ENCODE results near the gene COCH. TPM values are rescaled to one million over a fixed set of nuclear protein-coding genes. Genes with fewer than 3 reads are reported as not detected.
A peak's percentile ranks its signal among the peaks of the same experiment; 100 is the strongest.

COCH gene
- total RNA-seq, 4 donors from 2014 or later, result 0.42 to 4.5 (median 3.0) TPM

DNA sequence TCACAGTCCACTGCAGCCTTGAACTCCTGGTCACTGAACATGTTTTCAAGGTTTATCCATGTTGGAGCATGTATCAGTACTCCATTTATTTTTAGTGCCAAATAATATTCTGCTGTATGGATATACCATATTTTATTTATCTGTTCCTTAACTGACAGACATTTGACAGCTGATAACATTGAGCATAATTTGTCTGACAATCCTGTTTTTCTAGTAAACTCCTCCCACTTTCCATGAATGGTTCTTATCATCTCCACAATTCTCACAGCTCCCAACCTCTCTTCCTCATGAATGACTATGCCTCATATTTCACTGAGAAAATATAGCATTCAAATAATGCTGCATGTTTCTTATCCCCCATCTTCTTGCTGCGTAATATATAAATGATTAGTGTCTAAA is 33.3 kb downstream of the COCH start:
- no peak overlapping the region for H3K27ac ChIP-seq (replicated peaks in 1 of 4)
- TF ChIP-seq, protein P1, sequence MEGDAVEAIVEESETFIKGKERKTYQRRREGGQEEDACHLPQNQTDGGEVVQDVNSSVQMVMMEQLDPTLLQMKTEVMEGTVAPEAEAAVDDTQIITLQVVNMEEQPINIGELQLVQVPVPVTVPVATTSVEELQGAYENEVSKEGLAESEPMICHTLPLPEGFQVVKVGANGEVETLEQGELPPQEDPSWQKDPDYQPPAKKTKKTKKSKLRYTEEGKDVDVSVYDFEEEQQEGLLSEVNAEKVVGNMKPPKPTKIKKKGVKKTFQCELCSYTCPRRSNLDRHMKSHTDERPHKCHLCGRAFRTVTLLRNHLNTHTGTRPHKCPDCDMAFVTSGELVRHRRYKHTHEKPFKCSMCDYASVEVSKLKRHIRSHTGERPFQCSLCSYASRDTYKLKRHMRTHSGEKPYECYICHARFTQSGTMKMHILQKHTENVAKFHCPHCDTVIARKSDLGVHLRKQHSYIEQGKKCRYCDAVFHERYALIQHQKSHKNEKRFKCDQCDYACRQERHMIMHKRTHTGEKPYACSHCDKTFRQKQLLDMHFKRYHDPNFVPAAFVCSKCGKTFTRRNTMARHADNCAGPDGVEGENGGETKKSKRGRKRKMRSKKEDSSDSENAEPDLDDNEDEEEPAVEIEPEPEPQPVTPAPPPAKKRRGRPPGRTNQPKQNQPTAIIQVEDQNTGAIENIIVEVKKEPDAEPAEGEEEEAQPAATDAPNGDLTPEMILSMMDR (IDR thresholded peaks at IDR 0.05), result no peak
- TF ChIP-seq POLR2A (IDR thresholded peaks at IDR 0.05; ENCODE audit: low read depth) (no peak), EP300 (IDR thresholded peaks at IDR 0.05) (no peak), POLR2AphosphoS5 (IDR thresholded peaks at IDR 0.05) (no peak)
- intact Hi-C loops (cut with DNase I), result no loop called here
- DNase-seq (ENCODE audit: extremely low spot score), result no peak
- 96% methylated on average over 1 of the region's 1 CpG for WGBS
- no peaks in the 10 kb centered on the region for H3K4me1 ChIP-seq
- H3K36me3 ChIP-seq, result peaks cover 7 to 70% (median 46%) of the 10 kb centered on the region in 4 donors
- H3K9me3 ChIP-seq, result no peaks in the 10 kb centered on the region
- no peaks in the 10 kb centered on the region for H3K27me3 ChIP-seq
- H3K4me3 ChIP-seq, result no peak overlapping the region

DNA sequence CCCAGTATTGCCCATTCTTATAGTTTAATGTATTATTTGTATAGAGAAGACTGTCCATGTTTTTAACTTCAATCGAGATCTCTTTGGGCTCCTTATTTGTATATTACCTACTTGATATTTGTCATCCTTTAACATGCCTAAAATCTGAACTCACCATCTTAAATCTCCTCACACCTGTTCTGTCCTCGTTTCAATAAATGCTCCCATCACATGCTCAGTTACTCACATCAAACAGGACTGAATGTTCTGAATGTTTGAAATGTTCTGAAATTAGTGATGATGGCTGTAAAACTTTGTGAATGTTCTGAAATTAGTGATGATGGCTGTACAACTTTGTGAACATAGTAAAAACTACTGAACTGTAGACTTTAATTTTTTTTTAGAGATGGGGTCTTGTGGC is 34.5 kb downstream of the COCH start:
- DNase-seq (ENCODE audit: extremely low spot score), result no peak
- Histone ChIP-seq H3K4me3 (no peak overlapping the region), H3K36me3 (peaks cover 7 to 68% (median 44%) of the 10 kb centered on the region in 4 donors), H3K27me3 (no peaks in the 10 kb centered on the region), H3K27ac (replicated peaks in 1 of 4) (no peak overlapping the region), H3K4me1 (peaks cover 0 to 6% (median 2%) of the 10 kb centered on the region in 4 donors), H3K9me3 (no peaks in the 10 kb centered on the region)
- 94% methylated on average over 2 of the region's 2 CpGs for WGBS
- peak in 1 of 2 donors; percentile 5 for TF ChIP-seq POLR2AphosphoS5 (IDR thresholded peaks at IDR 0.05)
- TF ChIP-seq EP300 (IDR thresholded peaks at IDR 0.05), result no peak
- intact Hi-C loops (cut with DNase I), result no loop called here

DNA sequence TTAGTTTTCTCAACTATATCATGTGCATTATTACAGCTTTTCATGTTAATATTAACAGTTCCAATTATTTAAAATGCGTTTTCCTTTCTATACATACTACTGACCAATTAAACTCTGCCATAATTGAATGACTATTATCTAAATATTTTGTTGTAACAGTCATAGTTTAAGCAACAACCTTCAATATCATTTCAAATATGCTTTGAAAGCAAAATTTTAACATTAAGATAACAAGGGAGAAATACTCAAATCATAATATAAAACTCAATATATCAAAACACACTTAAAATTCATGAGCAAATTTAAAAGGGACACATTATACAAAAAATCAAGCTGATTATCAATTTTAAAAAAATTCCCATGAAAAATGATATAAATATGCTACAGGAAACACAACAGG is 40.5 kb downstream of the COCH start:
- 93% methylated on average over 1 of the region's 1 CpG for WGBS

DNA sequence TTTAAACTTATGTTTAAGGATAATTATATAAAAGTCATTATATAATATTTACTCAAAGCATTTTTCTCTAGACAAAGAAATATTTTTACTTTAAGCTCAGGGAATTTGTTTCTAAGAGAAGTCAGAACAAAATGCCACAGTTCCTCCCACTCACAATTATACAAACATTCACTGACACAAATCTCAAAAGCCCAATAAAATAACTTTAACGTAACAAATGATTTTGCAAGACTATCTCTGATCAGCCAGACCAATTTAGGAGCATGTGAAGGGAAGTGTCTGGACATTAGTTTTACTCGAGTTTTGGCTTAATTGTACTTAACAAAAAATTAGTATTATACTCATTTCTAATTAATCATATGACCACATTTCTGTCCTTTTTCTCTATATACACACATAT is 41.2 kb downstream of the COCH start:
- Histone ChIP-seq H3K9me3 (no peaks in the 10 kb centered on the region), H3K27me3 (no peaks in the 10 kb centered on the region), H3K4me3 (no peak overlapping the region), H3K27ac (replicated peaks in 1 of 4) (no peak overlapping the region), H3K4me1 (peaks cover 0 to 16% (median 12%) of the 10 kb centered on the region in 4 donors), H3K36me3 (peaks cover 7 to 14% (median 14%) of the 10 kb centered on the region in 4 donors)
- no peak for DNase-seq (ENCODE audit: extremely low spot score)
- intact Hi-C loops (cut with DNase I), result no loop called here
- TF ChIP-seq, protein P1 (IDR thresholded peaks at IDR 0.05), result no peak
- TF ChIP-seq POLR2AphosphoS5 (IDR thresholded peaks at IDR 0.05) (no peak), POLR2A (IDR thresholded peaks at IDR 0.05; ENCODE audit: low read depth) (no peak), EP300 (IDR thresholded peaks at IDR 0.05) (no peak)
- 33% methylated on average over 2 of the region's 2 CpGs for WGBS

More for the DNA sequence above, 40.5 kb downstream of the COCH start:
- TF ChIP-seq, protein P1 (IDR thresholded peaks at IDR 0.05), result no peak
- TF ChIP-seq POLR2AphosphoS5 (IDR thresholded peaks at IDR 0.05) (no peak), POLR2A (IDR thresholded peaks at IDR 0.05; ENCODE audit: low read depth) (no peak)
- no peak overlapping the region for H3K27ac ChIP-seq (replicated peaks in 1 of 4)
- no peak for DNase-seq (ENCODE audit: extremely low spot score)
- no peak overlapping the region for H3K4me3 ChIP-seq
- no peaks in the 10 kb centered on the region for H3K27me3 ChIP-seq
- H3K9me3 ChIP-seq, result no peaks in the 10 kb centered on the region
- peaks cover 0 to 16% (median 12%) of the 10 kb centered on the region in 4 donors for H3K4me1 ChIP-seq
- peaks cover 7 to 22% (median 18%) of the 10 kb centered on the region in 4 donors for H3K36me3 ChIP-seq
- intact Hi-C loops (cut with DNase I), result no loop called here

DNA sequence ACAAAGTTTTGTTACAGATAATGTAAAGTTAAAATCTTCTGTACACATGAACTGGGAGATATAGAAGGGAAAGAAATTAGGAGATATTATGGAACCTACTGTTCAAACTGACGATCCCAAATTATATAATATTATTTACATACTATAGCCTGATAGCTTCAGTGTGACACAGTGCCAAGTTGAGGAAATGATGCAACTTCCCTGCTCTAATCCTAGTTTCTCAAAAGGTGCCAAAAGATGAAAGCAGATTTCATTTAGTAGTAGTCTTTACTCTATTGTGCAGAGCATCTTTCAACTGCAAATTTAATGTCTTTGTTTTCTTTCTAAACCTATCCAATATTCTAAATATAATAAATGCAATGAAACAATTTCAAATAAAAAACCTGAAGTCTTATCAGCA is 46.9 kb downstream of the COCH start:
- Histone ChIP-seq H3K9me3 (no peaks in the 10 kb centered on the region), H3K4me1 (no peaks in the 10 kb centered on the region), H3K27ac (replicated peaks in 1 of 4) (no peak overlapping the region), H3K27me3 (no peaks in the 10 kb centered on the region), H3K4me3 (no peak overlapping the region), H3K36me3 (peaks cover 0 to 12% (median 8%) of the 10 kb centered on the region in 4 donors)
- TF ChIP-seq, protein P1 (IDR thresholded peaks at IDR 0.05), result no peak
- TF ChIP-seq POLR2A (IDR thresholded peaks at IDR 0.05; ENCODE audit: low read depth) (no peak), EP300 (IDR thresholded peaks at IDR 0.05) (no peak), POLR2AphosphoS5 (IDR thresholded peaks at IDR 0.05) (no peak)
- no peak for DNase-seq (ENCODE audit: extremely low spot score)
- 48% methylated on average over 1 of the region's 1 CpG for WGBS
- intact Hi-C loops (cut with DNase I), result no loop called here
